ENCODE results near the gene CBLC. TPM values are rescaled to one million over a fixed set of nuclear protein-coding genes. Genes with fewer than 3 reads are reported as not detected.
"Not testable (repeated sequence)": the region's sequence is repeated elsewhere in the genome, so short reads cannot be mapped to it uniquely, and the experiment has no call there.

CBLC gene
- polyA plus RNA-seq, 1 of the 3 experiments (the other 2 are of a cell fraction), result not detected

DNA sequence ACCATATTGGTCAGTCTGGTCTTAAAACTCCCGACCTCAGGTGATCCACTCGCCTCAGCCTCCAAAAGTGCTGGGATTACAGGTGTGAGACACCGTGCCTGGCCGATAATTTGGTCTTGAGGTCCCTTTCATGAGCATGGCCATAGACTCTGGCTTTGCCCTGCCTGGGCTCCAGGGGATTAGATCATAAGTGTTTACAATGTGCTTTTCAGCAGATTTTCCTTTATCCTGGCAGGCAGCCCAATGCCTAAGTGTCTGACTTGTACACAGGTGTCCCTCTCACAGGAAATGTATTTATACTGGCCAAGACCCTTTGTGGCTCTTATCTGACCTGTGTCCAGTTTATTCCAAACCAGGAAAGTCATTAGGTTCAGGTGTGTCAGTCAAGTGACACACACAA, 47.1 kb downstream of the CBLC start:
- Histone ChIP-seq H3K27ac (ENCODE audit: low read depth in 2 of 2, low read length in 1 of 2) (no peak overlapping the region), H3K79me2 (ENCODE audit: insufficient read depth) (no peaks in the 10 kb centered on the region), H4K20me1 (ENCODE audit: insufficient read depth) (no peaks in the 10 kb centered on the region), H3K4me3 (ENCODE audit: low read depth in 2 of 2, low read length in 1 of 2) (no peak overlapping the region), H2AFZ (ENCODE audit: low read depth) (no peak overlapping the region), H3F3A (replicated peaks; ENCODE audit: insufficient read depth) (peaks cover 4% of the 10 kb centered on the region), H3K27me3 (ENCODE audit: insufficient read depth) (peaks cover 73% of the 10 kb centered on the region), H3K9me3 (no peaks in the 10 kb centered on the region), H3K4me2 (no peak overlapping the region), H3K4me1 (ENCODE audit: control insufficient read depth in 1 of 2, insufficient read depth in 2 of 2, low read depth in 1 of 2, low read length in 1 of 2) (no peaks in the 10 kb centered on the region), H3K9ac (no peak overlapping the region), H3K36me3 (replicated peaks in 1 of 2; ENCODE audit: control insufficient read depth in 1 of 2, insufficient read depth in 2 of 2, low read length in 1 of 2) (no peaks in the 10 kb centered on the region), H3K9me2 (no peaks in the 10 kb centered on the region)
- no peak for TF ChIP-seq ELF1 (IDR thresholded peaks at IDR 0.05)
- ChIA-PET CTCF (interaction anchor here (1.1 to 2.2 kb wide), 2 partner anchors 101 to 135 kb away, joined by 4 to 9 read pairs; no protein-coding TSS in a partner anchor), POLR2A (no interaction called here)
- DNase-seq, result no peak
- 36% methylated on average over 4 of the region's 4 CpGs for WGBS (ENCODE audit: low lambda C conversion rate)

DNA sequence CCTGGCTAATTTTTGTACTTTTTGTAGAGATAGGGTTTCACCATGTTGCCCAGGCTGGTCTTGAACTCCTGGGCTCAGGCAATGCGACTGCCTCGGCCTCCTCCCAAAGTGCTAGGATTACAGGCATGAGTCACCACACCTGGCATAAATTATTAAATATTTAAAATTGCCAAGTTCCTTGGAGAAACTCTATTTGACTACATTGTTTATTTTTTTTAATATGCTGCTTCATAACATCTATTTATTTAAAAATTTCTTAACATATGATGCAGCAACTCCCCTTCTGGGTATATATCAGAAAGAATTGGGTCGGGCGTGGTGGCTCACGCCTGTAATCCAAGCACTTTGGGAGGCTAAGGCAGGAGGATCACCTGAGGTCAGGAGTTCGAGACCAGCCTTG, 55.2 kb downstream of the CBLC start:
- H3K27me3 ChIP-seq (ENCODE audit: insufficient read depth), result peaks cover 91% of the 10 kb centered on the region
- whole genome bisulfite sequencing (ENCODE audit: low lambda C conversion rate), result 24% methylated on average over 6 of the region's 6 CpGs
- H3K9me3 ChIP-seq; H3K27ac ChIP-seq (ENCODE audit: low read depth in 2 of 2, low read length in 1 of 2); H3K9ac ChIP-seq; H3K4me2 ChIP-seq; H2AFZ ChIP-seq (ENCODE audit: low read depth); H3K4me3 ChIP-seq (ENCODE audit: low read depth in 2 of 2, low read length in 1 of 2); H3K36me3 ChIP-seq (replicated peaks in 1 of 2; ENCODE audit: control insufficient read depth in 1 of 2, insufficient read depth in 2 of 2, low read length in 1 of 2); H3K4me1 ChIP-seq (ENCODE audit: control insufficient read depth in 1 of 2, insufficient read depth in 2 of 2, low read depth in 1 of 2, low read length in 1 of 2); H3K79me2 ChIP-seq (ENCODE audit: insufficient read depth); H4K20me1 ChIP-seq (ENCODE audit: insufficient read depth); H3K9me2 ChIP-seq; POLR2A ChIA-PET; DNase-seq; H3F3A ChIP-seq (replicated peaks; ENCODE audit: insufficient read depth): not testable (repeated sequence)
- CTCF ChIA-PET, result interaction anchor here (3.7 kb wide), 1 partner anchor 49 kb away, joined by 12 read pairs; no protein-coding TSS in a partner anchor

DNA sequence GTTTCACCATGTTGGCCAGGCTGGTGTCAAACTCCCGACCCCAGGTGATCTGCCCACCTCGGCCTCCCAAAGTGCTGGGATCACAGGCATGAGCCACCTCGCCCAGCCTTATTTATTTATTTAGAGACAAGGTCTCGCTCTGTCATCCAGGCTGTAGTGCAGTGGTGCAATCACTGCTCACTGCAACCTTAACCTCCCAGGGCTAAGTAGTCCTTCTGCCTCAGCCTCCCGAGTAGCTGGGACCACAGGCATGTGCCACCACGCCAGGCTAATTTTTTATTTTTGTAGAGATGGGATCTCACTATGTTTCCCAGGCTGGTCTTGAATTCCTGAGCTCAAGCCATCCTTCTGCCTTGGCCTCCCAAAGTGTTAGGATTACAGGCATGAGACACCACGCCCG, 56.7 kb downstream of the CBLC start:
- peaks cover 83% of the 10 kb centered on the region for H3K27me3 ChIP-seq (ENCODE audit: insufficient read depth)
- H3K36me3 ChIP-seq (replicated peaks in 1 of 2; ENCODE audit: control insufficient read depth in 1 of 2, insufficient read depth in 2 of 2, low read length in 1 of 2); H3K27ac ChIP-seq (ENCODE audit: low read depth in 2 of 2, low read length in 1 of 2); H3K9ac ChIP-seq; H3K4me3 ChIP-seq (ENCODE audit: low read depth in 2 of 2, low read length in 1 of 2); H4K20me1 ChIP-seq (ENCODE audit: insufficient read depth); H2AFZ ChIP-seq (ENCODE audit: low read depth); H3F3A ChIP-seq (replicated peaks; ENCODE audit: insufficient read depth); H3K9me3 ChIP-seq; DNase-seq; H3K79me2 ChIP-seq (ENCODE audit: insufficient read depth); H3K4me1 ChIP-seq (ENCODE audit: control insufficient read depth in 1 of 2, insufficient read depth in 2 of 2, low read depth in 1 of 2, low read length in 1 of 2); H3K4me2 ChIP-seq; H3K9me2 ChIP-seq; POLR2A ChIA-PET: not testable (repeated sequence)
- 29% methylated on average over 8 of the region's 8 CpGs for WGBS (ENCODE audit: low lambda C conversion rate)
- CTCF ChIA-PET, result interaction anchor here (0.9 to 3.7 kb wide), 3 partner anchors 12 to 50 kb away, joined by 3 to 12 read pairs (median 4); partner anchors contain the start of gene NECTIN2

DNA sequence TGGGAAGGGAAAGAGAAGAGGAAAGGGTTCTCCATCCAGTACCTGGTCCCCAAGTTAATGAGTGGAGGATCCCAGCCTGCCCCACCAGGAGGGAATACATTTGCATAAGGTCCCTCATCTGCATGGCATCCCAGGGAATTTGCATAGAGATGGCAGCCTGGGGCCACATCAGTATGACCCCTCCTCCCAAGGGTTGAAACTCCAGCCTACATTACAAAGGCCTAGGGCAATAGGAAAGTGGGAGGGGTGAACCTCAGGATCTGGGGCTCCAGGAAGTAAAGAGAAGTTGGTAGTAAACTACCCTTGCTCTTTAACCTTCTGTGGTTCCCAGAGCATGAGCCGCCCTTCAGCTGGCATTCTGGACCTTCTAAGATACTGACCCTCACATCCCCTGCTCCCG, 61.6 kb downstream of the CBLC start:
- no peak overlapping the region for H3K27ac ChIP-seq (ENCODE audit: low read depth in 2 of 2, low read length in 1 of 2)
- DNase-seq, result no peak
- H3K9me3 ChIP-seq, result no peaks in the 10 kb centered on the region
- H2AFZ ChIP-seq (ENCODE audit: low read depth), result no peak overlapping the region
- no peaks in the 10 kb centered on the region for H3K9me2 ChIP-seq
- no peak for TF ChIP-seq NFIC (IDR thresholded peaks at IDR 0.05; ENCODE audit: borderline replicate concordance)
- TF ChIP-seq, protein P1, sequence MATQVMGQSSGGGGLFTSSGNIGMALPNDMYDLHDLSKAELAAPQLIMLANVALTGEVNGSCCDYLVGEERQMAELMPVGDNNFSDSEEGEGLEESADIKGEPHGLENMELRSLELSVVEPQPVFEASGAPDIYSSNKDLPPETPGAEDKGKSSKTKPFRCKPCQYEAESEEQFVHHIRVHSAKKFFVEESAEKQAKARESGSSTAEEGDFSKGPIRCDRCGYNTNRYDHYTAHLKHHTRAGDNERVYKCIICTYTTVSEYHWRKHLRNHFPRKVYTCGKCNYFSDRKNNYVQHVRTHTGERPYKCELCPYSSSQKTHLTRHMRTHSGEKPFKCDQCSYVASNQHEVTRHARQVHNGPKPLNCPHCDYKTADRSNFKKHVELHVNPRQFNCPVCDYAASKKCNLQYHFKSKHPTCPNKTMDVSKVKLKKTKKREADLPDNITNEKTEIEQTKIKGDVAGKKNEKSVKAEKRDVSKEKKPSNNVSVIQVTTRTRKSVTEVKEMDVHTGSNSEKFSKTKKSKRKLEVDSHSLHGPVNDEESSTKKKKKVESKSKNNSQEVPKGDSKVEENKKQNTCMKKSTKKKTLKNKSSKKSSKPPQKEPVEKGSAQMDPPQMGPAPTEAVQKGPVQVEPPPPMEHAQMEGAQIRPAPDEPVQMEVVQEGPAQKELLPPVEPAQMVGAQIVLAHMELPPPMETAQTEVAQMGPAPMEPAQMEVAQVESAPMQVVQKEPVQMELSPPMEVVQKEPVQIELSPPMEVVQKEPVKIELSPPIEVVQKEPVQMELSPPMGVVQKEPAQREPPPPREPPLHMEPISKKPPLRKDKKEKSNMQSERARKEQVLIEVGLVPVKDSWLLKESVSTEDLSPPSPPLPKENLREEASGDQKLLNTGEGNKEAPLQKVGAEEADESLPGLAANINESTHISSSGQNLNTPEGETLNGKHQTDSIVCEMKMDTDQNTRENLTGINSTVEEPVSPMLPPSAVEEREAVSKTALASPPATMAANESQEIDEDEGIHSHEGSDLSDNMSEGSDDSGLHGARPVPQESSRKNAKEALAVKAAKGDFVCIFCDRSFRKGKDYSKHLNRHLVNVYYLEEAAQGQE (IDR thresholded peaks at IDR 0.05; ENCODE audit: low read depth, low read length), result no peak
- no peak for TF ChIP-seq EZH2phosphoT487 (IDR thresholded peaks at IDR 0.05; ENCODE audit: borderline replicate concordance, low read depth)
- no peak for TF ChIP-seq GABPA (IDR thresholded peaks at IDR 0.05; ENCODE audit: low read depth)
- peaks cover 34% of the 10 kb centered on the region for H3K27me3 ChIP-seq (ENCODE audit: insufficient read depth)
- H3K4me1 ChIP-seq (ENCODE audit: control insufficient read depth in 1 of 2, insufficient read depth in 2 of 2, low read depth in 1 of 2, low read length in 1 of 2), result no peaks in the 10 kb centered on the region; a peak in 1 of 4 replicates
- no peaks in the 10 kb centered on the region for H4K20me1 ChIP-seq (ENCODE audit: insufficient read depth)
- WGBS (ENCODE audit: low lambda C conversion rate), result 32% methylated on average over 2 of the region's 2 CpGs
- POLR2A ChIA-PET, result no interaction called here
- H3F3A ChIP-seq (replicated peaks; ENCODE audit: insufficient read depth), result no peaks in the 10 kb centered on the region
- no peaks in the 10 kb centered on the region for H3K36me3 ChIP-seq (replicated peaks in 1 of 2; ENCODE audit: control insufficient read depth in 1 of 2, insufficient read depth in 2 of 2, low read length in 1 of 2)
- H3K4me3 ChIP-seq (ENCODE audit: low read depth in 2 of 2, low read length in 1 of 2), result no peak overlapping the region
- no peaks in the 10 kb centered on the region for H3K79me2 ChIP-seq (ENCODE audit: insufficient read depth)
- H3K9ac ChIP-seq, result no peak overlapping the region
- CTCF ChIA-PET, result interaction anchor here (0.6 to 2.0 kb wide), 3 partner anchors 55 to 157 kb away, joined by 3 to 9 read pairs (median 4); no protein-coding TSS in a partner anchor
- H3K4me2 ChIP-seq, result no peak overlapping the region

Measured in SK-N-SH (cell line).